GM12878 (cell line): ENCODE measurements around the gene CHURC1. TPM values are rescaled to one million over a fixed set of nuclear protein-coding genes. Genes with fewer than 3 reads are reported as not detected.

Experiments used
- ATF7 ChIP-seq: fragments of 450-650 bp; IDR thresholded peaks from 2 replicates; pipeline ENCODE4 v1.6.1; 2016; ENCODE audit warnings: low read depth, mild to moderate bottlenecking
- BACH1 ChIP-seq: fragments of 450-650 bp; IDR thresholded peaks from 2 replicates; pipeline ENCODE4 v1.6.1; 2017; ENCODE audit warnings: mild to moderate bottlenecking, borderline replicate concordance
- DPF2 ChIP-seq: fragments of 450-650 bp; IDR thresholded peaks from 2 replicates; pipeline ENCODE4 v1.6.1; 2017; ENCODE audit warnings: mild to moderate bottlenecking
- MEF2B ChIP-seq: fragments of 450-650 bp; IDR thresholded peaks from 2 replicates; pipeline ENCODE4 v1.6.1; 2018; ENCODE audit warnings: mild to moderate bottlenecking, moderate library complexity; ENCODE audit not compliant: partially characterized antibody, poor library complexity, severe bottlenecking
- MYC ChIP-seq: IDR thresholded peaks from 2 replicates; pipeline ENCODE4 v1.6.1; 2011; ENCODE audit warnings: mild to moderate bottlenecking, low read length, moderate library complexity, inconsistent platforms; ENCODE audit not compliant: insufficient read depth, insufficient replicate concordance, insufficient read length, severe bottlenecking
- POU2F2 ChIP-seq: IDR thresholded peaks from 3 replicates; pipeline ENCODE4 v1.6.1; 2011; ENCODE audit warnings: low read depth, mild to moderate bottlenecking, low read length, borderline replicate concordance
- RB1 ChIP-seq: fragments of 450-650 bp; formaldehyde crosslinking; IDR thresholded peaks from 2 replicates; pipeline ENCODE4 v1.6.1; 2017; ENCODE audit warnings: mild to moderate bottlenecking, borderline replicate concordance
- SIN3A ChIP-seq: IDR thresholded peaks from 2 replicates; pipeline ENCODE4 v1.6.1; 2012; ENCODE audit warnings: low read depth, low read length, improper control_type of control experiment
- SREBF1 ChIP-seq: IDR thresholded peaks from 2 replicates; pipeline ENCODE4 v1.6.1; 2012; ENCODE audit warnings: mild to moderate bottlenecking, low read length
- ZNF384 ChIP-seq: IDR thresholded peaks from 2 replicates; pipeline ENCODE4 v1.6.1; 2012; ENCODE audit warnings: low read depth, mild to moderate bottlenecking, low read length, improper control_type of control experiment, borderline replicate concordance
- polyA plus RNA-seq, 11 experiments: library from polyadenylated mRNA; depleted of rRNA in 4 of 11; unstranded in 6 of 11; stranded (reverse) in 5 of 11; fragments of >200 nt; fragmentation: Nextera tagmentation in 4 of 11; fragmentation: Illumina TruSeq in 1 of 11; extraction: Ambion mirVana in 4 of 11; extraction: Trizol in 1 of 11; gene quantifications; 1 replicate in 1 of 11; 2 replicates in 10 of 11; pipeline versions ENCODE4 v1.2.1 to v1.2.3, GENCODE V29; 2011 to 2016; ENCODE audit warnings: inconsistent platforms in 2 of 11, missing spikeins in 2 of 11, low read depth in 1 of 11
- total RNA-seq, 4 experiments: library from RNA; depleted of rRNA in 3 of 4; stranded (reverse); fragments of >200 nt in 3 of 4; fragmentation: Illumina TruSeq in 1 of 4; extraction: Trizol in 1 of 4; gene quantifications; 2 replicates each; pipeline versions ENCODE4 v1.2.1 to v1.2.3, GENCODE V29; 2013 to 2021
- TF ChIP-seq, protein P1 (sequence below): fragments of 450-650 bp; conservative IDR thresholded peaks from 2 replicates; pipeline ENCODE4 v1.6.1; 2017; ENCODE audit warnings: mild to moderate bottlenecking, moderate library complexity
- TF ChIP-seq, protein P2 (sequence below): IDR thresholded peaks from 2 replicates; pipeline ENCODE4 v1.6.1; 2012; ENCODE audit warnings: low read depth, low read length, improper control_type of control experiment
- TF ChIP-seq, protein P3 (sequence below): fragments of 450-650 bp; IDR thresholded peaks from 2 replicates; pipeline ENCODE4 v1.6.1; 2018; ENCODE audit warnings: borderline replicate concordance, mild to moderate bottlenecking; ENCODE audit not compliant: partially characterized antibody
- TF ChIP-seq, protein P4 (sequence below): IDR thresholded peaks from 2 replicates; pipeline ENCODE4 v1.6.1; 2011; ENCODE audit warnings: borderline replicate concordance, low read depth, mild to moderate bottlenecking, moderate library complexity, low read length; ENCODE audit not compliant: insufficient read depth, poor library complexity, severe bottlenecking
- TF ChIP-seq, protein P5 (sequence below): IDR thresholded peaks from 2 replicates; pipeline ENCODE4 v1.6.1; 2011; ENCODE audit warnings: low read depth, mild to moderate bottlenecking, low read length, moderate library complexity, borderline replicate concordance; ENCODE audit errors: extremely low read depth
- TF ChIP-seq, protein P6 (sequence below): IDR thresholded peaks from 2 replicates; pipeline ENCODE4 v1.6.1; 2011; ENCODE audit warnings: mild to moderate bottlenecking, low read depth, low read length, moderate library complexity; ENCODE audit not compliant: insufficient replicate concordance
- TF ChIP-seq, protein P7 (sequence below): fragments of 450-650 bp; IDR thresholded peaks from 2 replicates; pipeline ENCODE4 v1.6.1; 2016; ENCODE audit warnings: mild to moderate bottlenecking

Gene CHURC1
- total and polyA plus RNA-seq, 10 of the 15 experiments (the other 5 are each of a cell fraction or from before 2014, with no cell fraction given): 41.0 to 421 (median 140) TPM

DNA sequence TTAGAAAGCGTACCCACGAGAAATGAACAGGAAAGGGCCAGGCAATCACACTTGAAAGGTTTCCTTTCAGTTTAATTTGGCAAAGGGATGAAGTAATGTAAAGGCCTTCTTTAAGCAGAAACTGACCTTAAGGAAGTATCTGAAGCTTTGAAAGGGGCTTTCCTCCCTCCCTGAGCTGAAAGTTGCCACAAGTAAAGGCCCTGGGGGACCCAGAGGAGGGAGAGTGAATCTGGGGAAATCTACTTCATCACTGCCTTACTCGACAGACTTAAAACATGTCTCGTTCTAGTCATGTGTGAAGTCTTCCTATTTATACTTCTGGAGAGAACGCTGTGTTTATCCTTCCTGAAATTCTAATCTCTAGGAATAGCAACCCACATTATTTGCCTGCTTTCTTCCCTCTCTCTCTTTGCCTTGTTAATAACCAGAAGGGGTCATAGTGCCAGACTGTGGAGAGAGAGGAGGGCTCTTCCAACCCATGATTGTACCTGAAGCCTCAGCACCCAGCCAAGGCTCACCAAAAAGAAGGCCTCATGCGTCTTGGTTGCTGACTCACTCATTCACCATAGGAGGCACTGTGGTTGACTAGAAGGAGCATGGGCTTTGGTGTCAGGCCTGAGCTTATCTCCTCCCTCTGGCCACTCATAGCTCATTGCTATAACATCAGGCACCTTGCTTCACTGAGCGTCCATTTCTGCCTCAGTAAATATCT lies 38.5 kb downstream of the CHURC1 start (continued):
- TF ChIP-seq, protein P1, sequence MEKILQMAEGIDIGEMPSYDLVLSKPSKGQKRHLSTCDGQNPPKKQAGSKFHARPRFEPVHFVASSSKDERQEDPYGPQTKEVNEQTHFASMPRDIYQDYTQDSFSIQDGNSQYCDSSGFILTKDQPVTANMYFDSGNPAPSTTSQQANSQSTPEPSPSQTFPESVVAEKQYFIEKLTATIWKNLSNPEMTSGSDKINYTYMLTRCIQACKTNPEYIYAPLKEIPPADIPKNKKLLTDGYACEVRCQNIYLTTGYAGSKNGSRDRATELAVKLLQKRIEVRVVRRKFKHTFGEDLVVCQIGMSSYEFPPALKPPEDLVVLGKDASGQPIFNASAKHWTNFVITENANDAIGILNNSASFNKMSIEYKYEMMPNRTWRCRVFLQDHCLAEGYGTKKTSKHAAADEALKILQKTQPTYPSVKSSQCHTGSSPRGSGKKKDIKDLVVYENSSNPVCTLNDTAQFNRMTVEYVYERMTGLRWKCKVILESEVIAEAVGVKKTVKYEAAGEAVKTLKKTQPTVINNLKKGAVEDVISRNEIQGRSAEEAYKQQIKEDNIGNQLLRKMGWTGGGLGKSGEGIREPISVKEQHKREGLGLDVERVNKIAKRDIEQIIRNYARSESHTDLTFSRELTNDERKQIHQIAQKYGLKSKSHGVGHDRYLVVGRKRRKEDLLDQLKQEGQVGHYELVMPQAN: no peak
- TF ChIP-seq, protein P2, sequence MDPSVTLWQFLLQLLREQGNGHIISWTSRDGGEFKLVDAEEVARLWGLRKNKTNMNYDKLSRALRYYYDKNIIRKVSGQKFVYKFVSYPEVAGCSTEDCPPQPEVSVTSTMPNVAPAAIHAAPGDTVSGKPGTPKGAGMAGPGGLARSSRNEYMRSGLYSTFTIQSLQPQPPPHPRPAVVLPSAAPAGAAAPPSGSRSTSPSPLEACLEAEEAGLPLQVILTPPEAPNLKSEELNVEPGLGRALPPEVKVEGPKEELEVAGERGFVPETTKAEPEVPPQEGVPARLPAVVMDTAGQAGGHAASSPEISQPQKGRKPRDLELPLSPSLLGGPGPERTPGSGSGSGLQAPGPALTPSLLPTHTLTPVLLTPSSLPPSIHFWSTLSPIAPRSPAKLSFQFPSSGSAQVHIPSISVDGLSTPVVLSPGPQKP: no peak
- TF ChIP-seq ATF7 (peak; percentile 64), SREBF1 (no peak), MEF2B (peak; percentile 60), DPF2 (0 out of 2 replicates have a peak, but pooled peaks have one; percentile 36), ZNF384 (no peak), RB1 (no peak), SIN3A (no peak), POU2F2 (no peak), BACH1 (no peak), MYC (no peak)
- TF ChIP-seq, protein P3, sequence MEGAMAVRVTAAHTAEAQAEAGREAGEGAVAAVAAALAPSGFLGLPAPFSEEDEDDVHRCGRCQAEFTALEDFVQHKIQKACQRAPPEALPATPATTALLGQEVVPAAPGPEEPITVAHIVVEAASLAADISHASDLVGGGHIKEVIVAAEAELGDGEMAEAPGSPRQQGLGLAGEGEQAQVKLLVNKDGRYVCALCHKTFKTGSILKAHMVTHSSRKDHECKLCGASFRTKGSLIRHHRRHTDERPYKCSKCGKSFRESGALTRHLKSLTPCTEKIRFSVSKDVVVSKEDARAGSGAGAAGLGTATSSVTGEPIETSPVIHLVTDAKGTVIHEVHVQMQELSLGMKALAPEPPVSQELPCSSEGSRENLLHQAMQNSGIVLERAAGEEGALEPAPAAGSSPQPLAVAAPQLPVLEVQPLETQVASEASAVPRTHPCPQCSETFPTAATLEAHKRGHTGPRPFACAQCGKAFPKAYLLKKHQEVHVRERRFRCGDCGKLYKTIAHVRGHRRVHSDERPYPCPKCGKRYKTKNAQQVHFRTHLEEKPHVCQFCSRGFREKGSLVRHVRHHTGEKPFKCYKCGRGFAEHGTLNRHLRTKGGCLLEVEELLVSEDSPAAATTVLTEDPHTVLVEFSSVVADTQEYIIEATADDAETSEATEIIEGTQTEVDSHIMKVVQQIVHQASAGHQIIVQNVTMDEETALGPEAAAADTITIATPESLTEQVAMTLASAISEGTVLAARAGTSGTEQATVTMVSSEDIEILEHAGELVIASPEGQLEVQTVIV: no peak
- TF ChIP-seq, protein P4, sequence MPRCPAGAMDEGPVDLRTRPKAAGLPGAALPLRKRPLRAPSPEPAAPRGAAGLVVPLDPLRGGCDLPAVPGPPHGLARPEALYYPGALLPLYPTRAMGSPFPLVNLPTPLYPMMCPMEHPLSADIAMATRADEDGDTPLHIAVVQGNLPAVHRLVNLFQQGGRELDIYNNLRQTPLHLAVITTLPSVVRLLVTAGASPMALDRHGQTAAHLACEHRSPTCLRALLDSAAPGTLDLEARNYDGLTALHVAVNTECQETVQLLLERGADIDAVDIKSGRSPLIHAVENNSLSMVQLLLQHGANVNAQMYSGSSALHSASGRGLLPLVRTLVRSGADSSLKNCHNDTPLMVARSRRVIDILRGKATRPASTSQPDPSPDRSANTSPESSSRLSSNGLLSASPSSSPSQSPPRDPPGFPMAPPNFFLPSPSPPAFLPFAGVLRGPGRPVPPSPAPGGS: no peak
- TF ChIP-seq, protein P5, sequence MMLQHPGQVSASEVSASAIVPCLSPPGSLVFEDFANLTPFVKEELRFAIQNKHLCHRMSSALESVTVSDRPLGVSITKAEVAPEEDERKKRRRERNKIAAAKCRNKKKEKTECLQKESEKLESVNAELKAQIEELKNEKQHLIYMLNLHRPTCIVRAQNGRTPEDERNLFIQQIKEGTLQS: no peak
- TF ChIP-seq, protein P6, sequence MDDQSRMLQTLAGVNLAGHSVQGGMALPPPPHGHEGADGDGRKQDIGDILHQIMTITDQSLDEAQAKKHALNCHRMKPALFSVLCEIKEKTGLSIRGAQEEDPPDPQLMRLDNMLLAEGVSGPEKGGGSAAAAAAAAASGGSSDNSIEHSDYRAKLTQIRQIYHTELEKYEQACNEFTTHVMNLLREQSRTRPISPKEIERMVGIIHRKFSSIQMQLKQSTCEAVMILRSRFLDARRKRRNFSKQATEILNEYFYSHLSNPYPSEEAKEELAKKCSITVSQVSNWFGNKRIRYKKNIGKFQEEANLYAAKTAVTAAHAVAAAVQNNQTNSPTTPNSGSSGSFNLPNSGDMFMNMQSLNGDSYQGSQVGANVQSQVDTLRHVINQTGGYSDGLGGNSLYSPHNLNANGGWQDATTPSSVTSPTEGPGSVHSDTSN: no peak
- TF ChIP-seq, protein P7, sequence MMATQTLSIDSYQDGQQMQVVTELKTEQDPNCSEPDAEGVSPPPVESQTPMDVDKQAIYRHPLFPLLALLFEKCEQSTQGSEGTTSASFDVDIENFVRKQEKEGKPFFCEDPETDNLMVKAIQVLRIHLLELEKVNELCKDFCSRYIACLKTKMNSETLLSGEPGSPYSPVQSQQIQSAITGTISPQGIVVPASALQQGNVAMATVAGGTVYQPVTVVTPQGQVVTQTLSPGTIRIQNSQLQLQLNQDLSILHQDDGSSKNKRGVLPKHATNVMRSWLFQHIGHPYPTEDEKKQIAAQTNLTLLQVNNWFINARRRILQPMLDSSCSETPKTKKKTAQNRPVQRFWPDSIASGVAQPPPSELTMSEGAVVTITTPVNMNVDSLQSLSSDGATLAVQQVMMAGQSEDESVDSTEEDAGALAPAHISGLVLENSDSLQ: no peak
